Astrocyte (in vitro differentiated cells and primary cell): ENCODE results near the gene ANXA2. TPM values are rescaled to one million over a fixed set of nuclear protein-coding genes. Genes with fewer than 3 reads are reported as not detected.

Experiments used
- DNase-seq: peaks from one replicate; pipeline ENCODE4 v3.0.0-alpha.2; 2010; ENCODE audit warnings: low read depth
- FAIRE-seq: peaks from 2 replicates; lab custom pipeline; 2011; peaks lifted over from hg19 to GRCh38; lab: Jason Lieb, UNC
- H2AFZ ChIP-seq: 2 replicates; pipeline ENCODE4 v1.6.0; 2012; ENCODE audit warnings: low read depth, low read length, inconsistent platforms
- H3K27ac ChIP-seq: 2 replicates; pipeline ENCODE4 v1.5.1; 2011; ENCODE audit warnings: low read depth, low read length, inconsistent platforms
- H3K27me3 ChIP-seq: 2 replicates; pipeline ENCODE4 v1.6.0; 2011; ENCODE audit warnings: low read length, inconsistent platforms; ENCODE audit not compliant: insufficient read depth
- H3K36me3 ChIP-seq: 2 replicates; pipeline ENCODE4 v1.5.1; 2011; ENCODE audit warnings: low read length, inconsistent platforms; ENCODE audit not compliant: insufficient read depth
- H3K4me1 ChIP-seq: 2 replicates; pipeline ENCODE4 v1.5.1; 2011; ENCODE audit warnings: low read length, inconsistent platforms; ENCODE audit not compliant: insufficient read depth
- H3K4me2 ChIP-seq: 2 replicates; pipeline ENCODE4 v1.6.0; 2012; ENCODE audit warnings: low read length, inconsistent platforms
- H3K4me3 ChIP-seq: 2 replicates; pipeline ENCODE4 v1.5.1; 2011; ENCODE audit warnings: low read depth, mild to moderate bottlenecking, low read length, inconsistent platforms; ENCODE audit not compliant: insufficient read depth
- H3K79me2 ChIP-seq: 2 replicates; pipeline ENCODE4 v1.6.0; 2012; ENCODE audit warnings: mild to moderate bottlenecking, low read length, inconsistent platforms; ENCODE audit not compliant: insufficient read depth
- H3K9ac ChIP-seq: 2 replicates; pipeline ENCODE4 v1.6.0; 2012; ENCODE audit warnings: mild to moderate bottlenecking, low read length, inconsistent platforms
- H3K9me3 ChIP-seq: 2 replicates; pipeline ENCODE4 v1.5.1; 2012; ENCODE audit warnings: low read depth, mild to moderate bottlenecking, low read length, inconsistent platforms; ENCODE audit not compliant: insufficient read depth
- H4K20me1 ChIP-seq: 2 replicates; pipeline ENCODE4 v1.6.0; 2012; ENCODE audit warnings: low read length, inconsistent platforms; ENCODE audit not compliant: insufficient read depth
- H3K27ac Mint-ChIP-seq: one replicate; pipeline ENCODE4 v1.8.0; 2021; ENCODE audit warnings: mild to moderate bottlenecking, mixed read lengths; ENCODE audit not compliant: unreplicated experiment
- H3K27me3 Mint-ChIP-seq: one replicate; pipeline ENCODE4 v1.8.0; 2021; ENCODE audit warnings: low read depth, mixed read lengths; ENCODE audit not compliant: unreplicated experiment
- H3K36me3 Mint-ChIP-seq: one replicate; pipeline ENCODE4 v1.8.0; 2021; ENCODE audit warnings: low read depth, mixed read lengths; ENCODE audit not compliant: unreplicated experiment
- H3K4me1 Mint-ChIP-seq: one replicate; pipeline ENCODE4 v1.8.0; 2021; ENCODE audit warnings: low read depth, mixed read lengths; ENCODE audit not compliant: unreplicated experiment
- H3K4me3 Mint-ChIP-seq: one replicate; pipeline ENCODE4 v1.8.0; 2021; ENCODE audit warnings: mild to moderate bottlenecking, moderate library complexity, mixed read lengths; ENCODE audit not compliant: unreplicated experiment
- H3K9me3 Mint-ChIP-seq: one replicate; pipeline ENCODE4 v1.8.0; 2021; ENCODE audit warnings: mild to moderate bottlenecking, mixed read lengths; ENCODE audit not compliant: unreplicated experiment
- CTCF ChIP-seq: IDR thresholded peaks from 2 replicates; pipeline ENCODE4 v1.5.1; 2011; ENCODE audit warnings: low read depth, mild to moderate bottlenecking, inconsistent platforms, low read length, moderate library complexity; ENCODE audit not compliant: insufficient read depth
- EZH2 ChIP-seq: IDR thresholded peaks from 2 replicates; pipeline ENCODE4 v1.6.1; 2012; ENCODE audit warnings: mild to moderate bottlenecking, low read length, inconsistent platforms; ENCODE audit not compliant: insufficient read depth
- total RNA-seq: library from RNA; stranded (reverse); gene quantifications from 2 replicates; pipeline ENCODE4 v1.2.1, GENCODE V29; 2021

ANXA2 gene
- total RNA-seq, 1 donor from 2014 or later, result 2,599 TPM

- Histone ChIP-seq H3K9ac (no peak overlapping the region), H3K4me1 (peaks cover 3% of the 10 kb centered on the region), H3K4me2 (no peak overlapping the region), H2AFZ (no peak overlapping the region), H3K9me3 (no peaks in the 10 kb centered on the region), H4K20me1 (peaks cover 56% of the 10 kb centered on the region), H3K27me3 (no peaks in the 10 kb centered on the region), H3K27ac (peak overlapping the region; percentile 15), H3K79me2 (peaks cover 2% of the 10 kb centered on the region), H3K4me3 (no peak overlapping the region), H3K36me3 (peaks cover 40% of the 10 kb centered on the region)
- no peak for TF ChIP-seq EZH2
- TF ChIP-seq CTCF, result no peak
- Mint-ChIP-seq H3K27me3 (no peaks in the 10 kb centered on the region), H3K27ac (peak overlapping the region; percentile 65), H3K4me1 (peaks cover 28% of the 10 kb centered on the region), H3K4me3 (no peak overlapping the region), H3K36me3 (peaks cover 32% of the 10 kb centered on the region), H3K9me3 (no peaks in the 10 kb centered on the region)
- DNase-seq, result no peak
- no peak for FAIRE-seq
Observed at GRCh38 chr15:60343221-60343970, 54.4 kb downstream of the ANXA2 start.

GRCh38 chr15:60340207-60340921 lies 57.4 kb downstream of the ANXA2 start:
- Mint-ChIP-seq H3K4me3 (no peak overlapping the region), H3K27ac (peak overlapping the region; percentile 79), H3K27me3 (no peaks in the 10 kb centered on the region), H3K4me1 (peaks cover 18% of the 10 kb centered on the region), H3K36me3 (peaks cover 5% of the 10 kb centered on the region), H3K9me3 (no peaks in the 10 kb centered on the region)
- Histone ChIP-seq H3K36me3 (peaks cover 11% of the 10 kb centered on the region), H3K79me2 (no peaks in the 10 kb centered on the region), H3K9ac (no peak overlapping the region), H3K27ac (no peak overlapping the region), H4K20me1 (peaks cover 26% of the 10 kb centered on the region), H3K27me3 (no peaks in the 10 kb centered on the region), H3K4me2 (no peak overlapping the region), H3K4me1 (peaks cover 3% of the 10 kb centered on the region), H3K9me3 (no peaks in the 10 kb centered on the region), H3K4me3 (no peak overlapping the region), H2AFZ (no peak overlapping the region)
- DNase-seq (no peak), FAIRE-seq (no peak)
- TF ChIP-seq CTCF (no peak), EZH2 (no peak)
